Ascending aorta (tissue), 2 donors: Measurements from ENCODE around the gene PLCL2. TPM values are rescaled to one million over a fixed set of nuclear protein-coding genes. Genes with fewer than 3 reads are reported as not detected.

Experiments
- DNase-seq, 2 donors: peaks; one replicate each; pipeline ENCODE4 v3.0.0-alpha.2; 2019; ENCODE audit warnings: low spot score in 2 of 2
- H3K27ac ChIP-seq, 2 donors: fragments of 200-600 bp; sonication (generic); one replicate each; pipeline ENCODE4 v1.5.1; 2016 to 2017; ENCODE audit warnings: mild to moderate bottlenecking in 1 of 2
- H3K27me3 ChIP-seq: fragments of 200-600 bp; sonication (generic); one replicate; pipeline ENCODE4 v1.5.1; 2017
- H3K36me3 ChIP-seq, 2 donors: fragments of 200-600 bp; sonication (generic); one replicate each; pipeline ENCODE4 v1.5.1; 2016
- H3K4me1 ChIP-seq, 2 donors: fragments of 200-600 bp; sonication (generic); one replicate each; pipeline ENCODE4 v1.5.1; 2016 to 2017; ENCODE audit warnings: mild to moderate bottlenecking in 1 of 2
- H3K4me3 ChIP-seq, 2 donors: fragments of 200-600 bp; sonication (generic); one replicate each; pipeline ENCODE4 v1.5.1; 2016 to 2017; ENCODE audit warnings: mild to moderate bottlenecking in 1 of 2
- H3K9me3 ChIP-seq, 2 donors: fragments of 200-600 bp; sonication (generic); one replicate each; pipeline ENCODE4 v1.5.1; 2016
- CTCF ChIP-seq, 3 experiments: fragments of 200-600 bp in 2 of 3; fragments of 450-650 bp in 1 of 3; sonication (generic) in 2 of 3; IDR thresholded peaks; one replicate each; pipeline ENCODE4 v1.5.1; 2016 to 2019; ENCODE audit warnings: antibody characterized with exemption in 3 of 3, mild to moderate bottlenecking in 1 of 3, moderate library complexity in 1 of 3
- intact Hi-C: fragments of 100-400 bp; cut with DNase I; formaldehyde crosslinking; loops from one replicate; pipeline ENCODE4 v1.15.1; 2023
- total RNA-seq: library from RNA; depleted of rRNA; stranded (reverse); fragments of >200 nt; gene quantifications from one replicate; pipeline ENCODE4 v1.1.0, GENCODE V29; 2016

Gene PLCL2
- total RNA-seq, 1 donor from 2014 or later: 2.9 TPM

GRCh38 chr3:17087509-17087908 is 202.8 kb downstream of the PLCL2 start:
- H3K27ac ChIP-seq: peak overlapping the region; percentile 89 to 97
- no peaks in the 10 kb centered on the region for H3K27me3 ChIP-seq
- H3K9me3 ChIP-seq: no peaks in the 10 kb centered on the region
- no peak for DNase-seq
- no peaks in the 10 kb centered on the region for H3K36me3 ChIP-seq
- intact Hi-C loops: no loop called here
- no peak overlapping the region for H3K4me3 ChIP-seq
- peaks cover 15 to 28% of the 10 kb centered on the region in 2 donors for H3K4me1 ChIP-seq
- no peak for TF ChIP-seq CTCF (IDR thresholded peaks at IDR 0.05)

GRCh38 chr3:17088017-17088416 is 203.3 kb downstream of the PLCL2 start:
- TF ChIP-seq CTCF (IDR thresholded peaks at IDR 0.05): no peak
- Histone ChIP-seq H3K4me1 (peaks cover 15 to 28% of the 10 kb centered on the region in 2 donors), H3K27me3 (no peaks in the 10 kb centered on the region), H3K27ac (peak overlapping the region; percentile 89 to 97), H3K4me3 (no peak overlapping the region), H3K9me3 (no peaks in the 10 kb centered on the region), H3K36me3 (no peaks in the 10 kb centered on the region)
- no peak for DNase-seq
- intact Hi-C loops: no loop called here

GRCh38 chr3:17088602-17089313 is 204.0 kb downstream of the PLCL2 start:
- no peaks in the 10 kb centered on the region for H3K36me3 ChIP-seq

GRCh38 chr3:17089314-17089700 is 204.6 kb downstream of the PLCL2 start:
- intact Hi-C loops: no loop called here
- no peak overlapping the region for H3K4me3 ChIP-seq
- no peaks in the 10 kb centered on the region for H3K27me3 ChIP-seq
- DNase-seq: no peak
- peak overlapping the region; percentile 89 to 97 for H3K27ac ChIP-seq
- no peak for TF ChIP-seq CTCF (IDR thresholded peaks at IDR 0.05)
- H3K36me3 ChIP-seq: no peaks in the 10 kb centered on the region
- peaks cover 15 to 28% of the 10 kb centered on the region in 2 donors for H3K4me1 ChIP-seq
- H3K9me3 ChIP-seq: no peaks in the 10 kb centered on the region

More at GRCh38 chr3:17088602-17089313, 204.0 kb downstream of the PLCL2 start:
- intact Hi-C loops: no loop called here
- no peaks in the 10 kb centered on the region for H3K9me3 ChIP-seq
- H3K27me3 ChIP-seq: no peaks in the 10 kb centered on the region
- no peak for TF ChIP-seq CTCF (IDR thresholded peaks at IDR 0.05)
- peaks cover 15 to 28% of the 10 kb centered on the region in 2 donors for H3K4me1 ChIP-seq
- H3K4me3 ChIP-seq: peak overlapping the region in 1 of 2 donors; percentile 2
- peak overlapping the region; percentile 89 to 97 for H3K27ac ChIP-seq
- peak; percentile 26 to 71 for DNase-seq

- Histone ChIP-seq H3K9me3 (no peaks in the 10 kb centered on the region), H3K27ac (peak overlapping the region; percentile 89 to 97), H3K4me1 (peaks cover 15 to 28% of the 10 kb centered on the region in 2 donors), H3K36me3 (no peaks in the 10 kb centered on the region), H3K4me3 (no peak overlapping the region), H3K27me3 (no peaks in the 10 kb centered on the region)
- intact Hi-C loops: no loop called here
- no peak for DNase-seq
- no peak for TF ChIP-seq CTCF (IDR thresholded peaks at IDR 0.05)
Observed at GRCh38 chr3:17090280-17090983, 205.7 kb downstream of the PLCL2 start.
